Measurements from ENCODE around the gene AGXT2.
"Not testable (repeated sequence)": the region's sequence is repeated elsewhere in the genome, so short reads cannot be mapped to it uniquely, and the experiment has no call there.

AGXT2 gene

DNA sequence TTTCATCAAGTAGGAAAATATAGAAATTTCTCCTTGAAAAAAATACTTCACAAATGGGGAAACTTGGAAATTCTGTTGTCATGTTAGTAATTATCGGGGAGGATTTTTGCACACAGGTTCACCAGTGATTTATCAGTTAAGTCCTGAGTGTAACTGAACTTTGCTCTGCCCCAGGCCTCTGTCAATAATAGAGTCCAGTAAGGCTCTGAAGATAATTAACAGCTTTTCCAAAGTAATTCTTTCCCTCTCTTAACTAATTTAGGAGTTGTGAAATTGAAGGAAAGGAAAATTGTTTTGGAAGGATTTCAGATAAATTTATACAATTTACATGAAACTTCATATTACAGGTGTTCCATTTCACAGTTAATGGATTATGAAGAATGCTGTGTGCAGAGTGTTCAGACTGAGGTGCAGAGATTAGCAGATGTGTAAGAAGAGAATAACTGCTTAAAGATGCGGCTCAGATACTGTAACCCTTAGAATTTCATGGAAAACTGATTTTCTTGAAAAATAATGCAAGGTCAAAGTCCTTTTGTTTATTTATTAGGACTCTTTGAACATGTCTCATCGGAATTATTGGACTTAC is 2.9 kb upstream of the AGXT2 start:
- no peak for DNase-seq

DNA sequence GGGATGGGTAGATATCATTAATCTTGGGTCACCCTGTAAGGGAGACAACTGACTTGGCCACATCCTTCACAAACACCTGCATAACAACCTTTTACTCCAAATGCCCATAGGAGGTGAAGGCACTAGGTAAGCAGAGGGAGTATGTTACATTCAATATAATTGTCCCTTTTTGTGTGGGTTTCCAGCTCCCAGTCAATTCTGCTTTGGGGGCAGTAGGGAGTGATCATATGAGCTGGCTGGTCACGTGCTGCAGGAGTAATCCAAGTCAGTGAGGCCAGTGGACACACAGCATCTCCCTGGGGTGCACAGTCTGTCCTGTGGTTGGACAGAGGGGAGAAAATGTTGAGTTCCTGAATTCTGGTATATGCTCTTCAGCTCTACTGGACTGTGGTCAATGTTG is 1.2 kb upstream of the AGXT2 start:
- DNase-seq: no peak

DNA sequence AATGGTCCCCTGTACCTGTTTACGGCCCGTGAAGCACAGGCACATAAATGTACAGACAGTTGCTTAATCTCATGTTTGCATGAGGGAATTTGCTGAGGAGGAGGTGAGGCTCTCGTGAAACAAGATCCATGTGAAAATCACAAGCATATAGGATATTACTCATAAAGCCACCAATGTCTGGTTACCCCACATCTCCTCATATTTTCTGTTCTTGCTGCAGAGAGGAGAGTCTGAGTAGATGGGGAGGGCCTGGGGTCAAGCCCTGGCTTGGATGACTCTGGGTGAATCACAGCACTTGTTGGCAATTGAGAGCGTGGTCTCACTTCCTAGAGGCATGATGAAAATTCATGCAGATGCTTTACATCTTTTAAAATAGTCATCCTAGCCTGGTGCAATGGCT is 975 bp downstream of the AGXT2 start:
- peak; percentile 90 for DNase-seq

DNA sequence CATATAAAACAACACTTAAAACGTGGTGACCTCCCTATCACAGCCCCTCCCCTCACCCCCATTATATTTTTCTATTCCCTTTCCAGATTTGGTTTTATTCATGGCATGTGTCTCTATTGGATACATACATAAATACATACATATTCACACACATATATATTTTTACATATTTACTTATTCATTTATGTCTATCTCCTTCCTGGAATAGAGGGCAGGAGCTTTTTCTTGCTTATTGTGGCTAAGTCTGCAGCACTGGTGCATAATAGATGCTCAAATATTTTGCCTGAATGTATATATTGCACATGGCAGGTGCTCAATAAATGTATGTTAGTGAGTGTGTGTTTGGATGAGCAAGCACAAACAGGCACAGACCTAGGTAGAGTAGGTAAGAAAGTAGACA is 2.5 kb downstream of the AGXT2 start:
- no peak for DNase-seq

DNA sequence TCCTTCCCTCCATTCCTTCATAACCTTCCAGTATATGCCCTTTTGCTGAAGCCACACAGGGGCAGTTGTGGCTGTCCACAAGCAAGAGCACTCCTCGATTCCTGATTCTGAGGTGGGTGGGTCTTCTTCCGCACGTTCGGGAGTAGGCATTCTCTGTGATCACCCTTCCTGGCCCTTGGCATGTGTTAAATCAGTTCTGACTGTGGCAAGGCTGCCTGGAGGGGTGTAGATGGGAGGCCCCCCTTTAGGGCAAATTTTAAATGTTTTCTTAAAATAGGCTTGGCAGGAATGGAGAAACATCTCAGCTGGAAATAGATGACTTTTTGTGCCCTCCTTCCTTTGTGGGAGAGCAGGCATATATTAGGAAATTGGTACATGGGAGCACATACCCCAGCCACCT is 3.1 kb downstream of the AGXT2 start:
- no peak for DNase-seq

DNA sequence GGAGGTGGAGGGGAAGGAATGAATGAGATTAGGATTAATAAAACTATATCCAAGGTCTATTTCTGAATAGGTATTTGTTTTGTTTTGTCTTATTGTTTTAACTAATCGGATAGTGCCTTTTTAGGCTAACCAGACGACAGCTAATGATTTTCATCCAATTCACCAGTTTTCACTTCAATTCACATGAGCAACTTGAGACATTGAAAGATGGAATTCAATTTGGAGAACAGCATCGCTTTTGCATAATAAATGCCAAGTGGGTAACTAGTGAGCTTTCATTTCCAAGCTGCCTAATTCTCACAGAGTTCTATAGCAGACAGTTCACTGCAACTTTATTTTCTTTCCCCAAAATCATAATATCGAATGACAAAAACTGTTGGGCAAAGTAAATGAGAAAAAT is 5.0 kb downstream of the AGXT2 start:
- DNase-seq: no peak

DNA sequence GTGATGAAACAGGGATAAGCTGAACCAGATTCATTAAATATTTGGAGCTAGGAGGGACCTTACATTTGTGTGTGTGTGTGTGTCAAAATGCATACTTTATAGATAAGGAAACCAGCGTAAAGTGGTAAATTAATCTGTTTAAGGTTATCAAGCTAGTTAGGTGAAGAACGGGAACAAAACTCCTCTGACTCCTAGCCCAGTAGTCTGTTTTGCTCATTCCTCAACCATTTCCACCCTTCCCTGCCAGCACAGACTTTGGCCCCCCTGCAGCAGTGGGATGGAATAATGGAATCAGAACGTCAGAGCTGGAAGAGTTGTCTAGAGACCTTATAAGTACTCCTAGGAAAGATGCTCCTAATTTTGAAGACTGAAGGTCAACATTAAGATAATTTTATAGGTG is 6.5 kb downstream of the AGXT2 start:
- DNase-seq: peak; percentile 43

DNA sequence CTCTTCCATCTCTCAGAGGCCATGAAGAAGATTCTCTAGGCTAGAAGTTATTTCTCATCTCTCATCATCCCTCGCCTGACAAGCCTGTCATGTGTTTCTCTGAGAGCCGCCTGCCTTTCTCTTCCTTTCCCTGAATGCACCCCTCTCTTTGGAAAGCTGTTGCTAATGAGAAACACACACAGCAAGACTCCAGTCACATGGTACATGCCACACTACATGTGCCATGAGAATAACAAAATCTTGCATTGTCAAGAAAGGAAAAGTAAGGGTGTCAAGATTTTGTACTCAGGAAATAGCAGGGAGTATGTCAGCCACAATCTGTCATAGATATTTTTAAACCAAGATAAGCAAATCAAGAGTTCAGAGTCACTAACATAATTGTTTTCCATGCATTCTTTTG is 8.9 kb downstream of the AGXT2 start:
- DNase-seq: no peak

DNA sequence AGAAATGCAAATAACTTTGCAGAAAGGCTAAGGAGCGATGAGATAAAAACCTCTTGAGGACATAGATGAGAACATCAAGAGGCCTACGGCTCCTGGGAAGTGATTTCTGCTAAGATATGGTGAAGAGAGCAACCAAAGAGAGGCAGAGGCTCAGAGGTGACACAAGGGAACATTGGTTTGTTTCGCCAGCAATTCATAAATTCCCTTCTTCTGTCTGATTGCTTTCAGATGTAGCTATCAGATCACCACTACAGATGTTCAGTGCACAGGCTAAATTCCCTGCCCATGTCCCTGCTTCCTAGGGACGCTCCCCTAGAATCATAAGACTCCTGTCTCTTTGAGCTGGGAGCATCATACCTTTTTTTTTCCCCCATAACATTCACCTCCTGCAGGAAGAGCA is 11.2 kb downstream of the AGXT2 start:
- no peak for DNase-seq

DNA sequence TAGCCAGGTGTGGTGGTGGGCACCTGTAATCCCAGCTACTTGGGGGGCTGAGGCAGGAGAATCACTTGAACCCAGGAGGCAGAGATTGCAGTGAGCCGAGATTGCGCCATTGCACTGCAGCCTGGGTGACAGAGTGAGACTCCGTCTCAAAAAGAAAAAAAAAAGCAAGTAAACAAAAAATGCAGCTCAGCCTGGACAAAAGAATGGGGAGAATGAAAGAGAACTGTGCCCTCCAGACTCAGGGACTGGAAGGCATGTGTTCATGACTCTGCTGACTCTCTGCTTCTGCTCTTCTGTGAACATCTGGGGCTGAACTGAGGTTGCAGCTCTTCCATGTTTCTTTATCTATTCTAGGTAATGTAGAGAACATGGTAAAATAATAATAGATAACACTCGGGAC is 11.8 kb downstream of the AGXT2 start:
- not testable (repeated sequence) for DNase-seq

DNA sequence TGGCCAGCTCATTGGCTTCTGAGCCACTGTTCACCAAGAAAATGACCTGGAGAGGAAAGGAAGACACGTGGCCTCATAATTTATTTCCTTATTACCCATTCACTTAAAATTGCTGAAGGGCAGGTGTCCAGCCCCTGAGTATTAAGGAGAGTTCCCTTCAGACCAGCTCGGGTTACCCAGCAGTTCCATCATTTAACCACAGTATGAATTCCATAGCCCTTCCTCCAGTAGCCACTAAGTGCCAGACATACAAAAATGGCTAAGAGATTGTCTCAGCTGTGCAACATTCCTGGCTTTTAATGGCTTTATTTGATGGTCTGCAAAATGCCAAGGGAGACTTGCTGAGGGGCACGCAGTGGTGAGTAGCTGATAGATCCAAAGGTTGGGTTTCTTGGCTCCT is 12.5 kb downstream of the AGXT2 start:
- DNase-seq: no peak

DNA sequence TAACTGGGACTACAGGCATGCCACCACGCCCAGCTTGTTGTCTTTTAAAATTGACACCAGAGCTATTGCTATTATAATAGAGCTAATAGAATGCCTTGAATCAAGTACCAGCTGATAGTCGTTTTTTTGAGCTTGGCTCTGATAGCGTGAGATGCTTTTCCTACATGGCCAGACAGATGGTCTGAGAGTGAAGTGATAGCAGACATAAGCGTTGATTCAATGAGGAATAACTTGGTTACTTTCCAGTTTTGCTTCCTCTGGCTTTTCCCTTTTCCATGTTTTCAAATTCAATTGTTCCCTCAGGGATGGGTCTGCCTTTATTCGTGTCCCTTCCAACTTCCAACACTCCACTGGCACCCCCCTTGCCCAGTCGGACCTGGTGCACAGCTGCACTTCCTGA is 15.4 kb downstream of the AGXT2 start:
- DNase-seq: no peak

DNA sequence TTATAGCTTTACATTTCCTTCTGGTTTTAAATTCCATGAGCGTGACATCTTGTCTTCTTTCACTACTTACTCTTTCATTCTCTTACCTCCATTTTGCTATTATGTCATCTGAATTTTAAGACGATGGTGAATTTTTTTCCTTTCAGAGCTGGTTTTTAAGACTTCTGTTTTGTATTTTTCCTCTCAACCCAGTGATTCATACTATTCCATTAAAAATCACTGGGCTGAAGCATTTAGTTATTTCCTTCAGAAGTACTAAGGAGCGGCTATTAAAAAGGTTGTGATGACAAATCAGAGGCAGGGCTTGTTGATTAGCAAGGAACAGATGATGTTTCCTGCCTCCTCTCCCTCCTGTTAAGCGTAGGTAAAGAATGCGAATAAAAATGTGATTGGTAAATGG is 16.5 kb downstream of the AGXT2 start:
- DNase-seq: peak; percentile 24

DNA sequence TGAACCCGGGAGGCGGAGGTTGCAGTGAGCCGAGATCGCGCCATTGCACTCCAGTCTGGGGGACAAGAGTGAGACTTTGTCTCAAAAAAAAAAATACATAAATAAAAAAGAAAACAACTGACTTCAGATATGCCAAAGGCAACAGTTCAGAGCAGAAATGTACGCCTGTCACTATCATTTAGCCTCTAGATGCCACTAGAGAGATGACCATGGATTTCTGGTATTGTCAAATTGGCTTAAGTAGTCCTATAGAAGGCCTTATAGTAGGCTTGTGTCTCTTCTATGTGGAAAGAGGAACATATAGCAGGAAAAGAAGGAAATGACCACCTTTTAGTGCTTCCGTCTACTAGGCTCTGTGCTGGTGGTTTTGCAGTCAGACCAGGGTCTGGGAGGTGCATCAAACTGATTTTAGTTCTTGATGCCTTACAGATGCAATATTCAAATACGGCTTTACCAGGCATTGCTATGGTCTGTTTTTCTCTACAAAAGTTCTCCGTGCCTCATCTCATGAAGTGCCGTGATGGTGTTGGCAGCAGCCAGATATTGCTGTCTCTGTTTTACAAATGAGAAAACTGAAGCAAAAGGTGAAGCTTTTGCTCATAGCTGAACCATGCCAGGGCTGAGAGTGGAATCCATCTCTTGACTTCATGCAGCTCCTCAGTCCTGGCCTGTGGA is 17.2 kb downstream of the AGXT2 start:
- no peak for DNase-seq

DNA sequence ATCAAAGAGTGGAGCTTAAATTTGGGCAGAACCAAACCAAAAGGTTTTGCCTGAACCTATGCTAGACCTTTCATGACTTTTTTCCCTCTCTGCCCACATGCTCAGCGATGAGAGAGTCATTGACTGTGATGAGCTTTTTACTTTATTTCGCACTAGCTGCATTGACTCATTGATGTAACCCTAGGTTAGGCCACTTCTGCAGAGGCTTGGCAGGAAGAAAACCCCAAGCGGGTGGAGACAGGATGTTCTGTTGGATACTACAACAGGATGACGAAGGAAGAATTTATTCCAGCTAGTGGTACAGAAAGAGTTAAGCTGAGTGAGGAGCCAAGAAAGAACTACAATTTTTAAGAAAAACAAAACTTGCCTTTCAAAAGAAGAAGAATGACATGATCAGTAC is 18.4 kb downstream of the AGXT2 start:
- peak; percentile 77 for DNase-seq

DNA sequence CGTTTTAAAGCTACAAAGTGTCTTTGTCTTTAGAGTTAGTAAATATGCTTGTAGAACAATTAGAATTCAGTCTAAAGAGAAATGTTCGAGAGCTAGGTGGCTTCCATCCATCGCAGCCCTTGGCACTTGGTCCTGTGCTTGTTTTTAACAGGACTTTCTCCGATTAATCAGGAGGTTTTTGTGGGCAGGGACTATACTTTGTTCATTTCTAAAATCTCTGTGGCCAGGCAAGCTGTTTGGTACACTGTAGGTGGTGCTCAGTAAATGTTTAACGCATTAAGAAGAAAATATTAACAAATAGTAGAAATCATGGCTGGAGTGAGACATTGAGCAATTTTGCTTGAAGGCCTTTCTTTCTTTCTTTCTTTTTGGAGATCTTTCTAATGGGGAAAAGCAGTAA is 20.8 kb downstream of the AGXT2 start:
- no peak for DNase-seq

DNA sequence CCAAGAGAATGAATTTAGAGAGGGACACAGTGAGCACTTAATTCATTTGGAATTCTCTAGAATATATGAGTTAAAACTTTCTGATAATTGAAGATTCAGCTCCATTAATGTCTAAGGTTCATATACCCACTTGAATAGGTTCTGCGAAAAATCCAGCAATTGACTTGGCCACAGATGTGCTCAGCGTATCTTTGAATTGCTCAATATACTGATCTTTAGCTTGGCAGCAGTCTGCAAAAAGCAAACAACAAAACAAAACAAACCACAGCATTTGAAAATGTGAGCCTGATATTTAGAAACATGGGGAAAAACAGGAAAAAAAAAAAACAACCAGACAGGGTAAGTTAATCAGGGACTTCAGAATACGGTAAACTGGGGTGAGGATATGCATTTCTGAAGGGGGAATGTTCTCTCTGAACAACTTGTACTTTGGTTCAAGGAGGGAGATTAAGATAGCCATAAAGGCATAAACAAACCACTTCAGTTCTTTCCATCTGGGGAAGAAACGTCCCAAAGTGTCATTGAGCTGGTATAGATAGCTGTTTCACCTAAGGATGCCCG is 21.4 kb downstream of the AGXT2 start:
- DNase-seq: no peak

DNA sequence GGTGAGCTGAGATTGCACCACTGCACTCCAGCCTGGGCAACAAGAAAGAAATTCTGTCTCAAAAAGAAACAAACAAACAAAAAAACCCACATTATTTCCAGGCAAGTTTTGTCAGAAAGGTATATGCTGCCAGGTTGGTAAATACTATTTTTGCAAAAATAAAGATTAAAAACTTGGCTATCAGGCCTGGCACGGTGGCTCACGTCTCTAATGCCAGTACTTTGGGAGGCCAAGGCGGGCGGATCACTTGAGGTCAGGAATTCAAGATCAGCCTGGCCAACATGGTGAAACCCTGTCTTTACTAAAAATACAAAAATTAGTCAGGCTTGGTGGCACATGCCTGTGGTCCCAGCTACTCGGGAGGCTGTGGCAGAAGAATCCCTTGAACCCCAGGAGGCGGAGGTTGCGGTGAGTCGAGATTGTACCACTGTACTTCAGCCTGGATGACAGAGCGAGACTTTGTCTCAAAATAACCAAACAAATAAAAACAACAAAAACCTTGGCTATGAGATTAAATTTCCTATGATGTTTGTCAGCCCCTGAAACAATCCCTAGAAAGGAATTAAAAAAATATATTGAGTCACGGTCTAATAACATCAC is 22.7 kb downstream of the AGXT2 start:
- DNase-seq: no peak

DNA sequence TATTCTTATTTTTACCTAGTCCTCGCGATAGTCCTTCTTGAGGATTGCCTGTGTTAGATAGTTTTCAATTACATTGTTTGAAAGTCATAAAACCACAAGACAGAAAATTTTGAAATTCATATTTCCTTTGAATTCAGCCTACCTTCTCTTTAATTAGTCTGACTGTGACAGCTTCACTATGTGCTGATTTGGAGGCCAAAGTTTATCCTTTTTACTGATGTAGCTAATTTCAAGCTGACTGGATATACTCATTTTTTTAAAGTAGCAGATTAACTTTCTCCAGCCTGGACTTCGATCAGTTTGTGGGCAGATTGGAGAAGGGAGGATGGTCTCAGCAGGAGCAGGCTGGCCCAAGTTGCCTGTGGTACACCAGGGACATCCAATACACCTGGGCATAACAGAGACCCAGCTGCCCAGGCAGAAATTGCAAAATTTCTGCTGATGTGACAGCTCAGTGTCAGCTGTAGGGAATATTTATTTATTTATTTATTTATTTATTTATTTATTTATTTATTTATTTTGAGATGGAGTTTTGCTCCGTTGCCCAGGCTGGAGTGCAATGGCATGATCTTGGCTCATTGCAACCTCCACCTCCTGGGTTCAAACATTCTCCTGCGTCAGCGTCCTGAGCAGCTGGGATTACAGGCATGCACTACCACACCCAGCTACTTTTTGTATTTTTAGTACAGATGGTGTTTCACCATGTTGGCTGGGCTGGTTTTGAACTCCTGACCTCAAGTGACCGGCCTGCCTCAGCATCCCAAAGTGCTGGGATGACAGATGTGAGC is 24.2 kb downstream of the AGXT2 start:
- DNase-seq: no peak

DNA sequence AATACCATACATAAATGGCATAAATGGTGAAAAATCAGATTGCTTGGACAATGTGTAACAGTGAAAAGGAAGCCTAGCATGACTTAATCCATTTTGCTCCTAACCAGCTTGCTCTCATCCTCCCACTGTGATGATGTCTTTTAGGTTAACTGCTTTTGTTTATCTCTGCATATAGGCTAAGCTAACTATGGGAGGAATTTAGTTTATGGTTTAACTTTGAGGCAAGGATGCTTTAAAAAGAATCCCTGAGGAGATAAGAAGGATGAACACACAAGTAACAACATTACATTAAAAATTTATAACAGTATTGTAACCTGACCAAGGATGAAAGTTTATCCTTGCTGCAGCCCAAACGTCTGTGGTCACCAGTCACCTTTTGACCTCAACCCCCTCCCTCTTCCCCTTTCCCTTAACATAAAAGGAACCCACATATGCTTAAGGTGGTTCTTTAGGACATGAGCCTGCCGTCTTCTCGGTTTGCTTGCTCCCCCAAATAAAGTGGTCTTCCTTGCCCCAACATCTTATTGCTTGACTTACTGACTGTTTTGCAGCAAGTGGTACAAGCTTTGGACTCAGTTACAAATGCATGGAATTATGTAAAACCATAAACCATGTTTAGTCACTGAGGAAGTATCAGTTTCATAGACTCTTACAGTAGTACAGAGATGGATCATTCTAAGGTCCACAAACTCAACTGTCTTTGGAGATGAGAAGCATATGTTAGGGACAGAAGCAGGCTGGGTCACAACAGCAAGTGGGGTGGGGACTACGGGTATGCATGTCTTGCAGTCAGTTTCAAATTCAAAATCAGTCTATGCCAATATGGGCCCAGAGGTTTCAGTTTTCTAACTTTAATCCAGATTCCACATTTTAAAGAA is 31.3 kb downstream of the AGXT2 start:
- no peak for DNase-seq

DNA sequence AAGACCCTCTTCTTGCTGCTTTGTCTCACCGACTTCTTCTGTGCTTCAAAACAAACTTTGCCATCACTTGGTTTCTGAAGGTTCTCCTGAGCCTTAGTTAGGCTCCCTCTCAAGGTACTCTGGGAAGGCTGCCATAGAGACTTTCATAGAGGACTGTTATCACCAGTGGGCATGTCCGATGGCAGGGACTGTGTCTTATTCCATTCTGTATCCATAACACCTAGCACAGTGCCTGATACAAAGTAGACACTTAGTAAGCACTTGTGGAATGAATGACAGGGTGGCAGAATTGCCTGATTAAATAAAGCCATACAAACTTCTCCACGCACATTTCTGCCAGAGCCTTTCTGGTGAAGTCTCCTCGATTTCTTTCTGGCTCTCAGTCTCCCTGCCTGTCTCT is 32.7 kb downstream of the AGXT2 start:
- DNase-seq: no peak

DNA sequence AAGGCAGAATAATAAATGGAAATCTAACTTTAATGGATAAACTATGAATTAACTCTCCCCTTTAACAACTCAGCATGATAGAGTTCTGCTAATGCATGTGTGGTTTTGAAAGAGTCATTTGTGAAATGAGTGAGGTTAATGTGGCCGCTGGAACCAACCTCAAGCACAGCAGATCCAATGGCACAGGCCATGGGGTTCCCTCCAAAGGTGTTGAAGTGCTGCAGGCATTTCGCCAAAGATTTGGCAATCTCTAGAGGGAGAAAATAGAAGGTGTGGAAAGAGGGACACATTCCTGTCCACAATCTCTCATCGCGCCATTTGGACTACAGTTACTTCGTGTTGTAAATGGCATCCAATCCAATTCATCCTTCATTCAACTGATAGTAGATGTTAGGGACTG is 35.0 kb downstream of the AGXT2 start:
- DNase-seq: no peak

DNA sequence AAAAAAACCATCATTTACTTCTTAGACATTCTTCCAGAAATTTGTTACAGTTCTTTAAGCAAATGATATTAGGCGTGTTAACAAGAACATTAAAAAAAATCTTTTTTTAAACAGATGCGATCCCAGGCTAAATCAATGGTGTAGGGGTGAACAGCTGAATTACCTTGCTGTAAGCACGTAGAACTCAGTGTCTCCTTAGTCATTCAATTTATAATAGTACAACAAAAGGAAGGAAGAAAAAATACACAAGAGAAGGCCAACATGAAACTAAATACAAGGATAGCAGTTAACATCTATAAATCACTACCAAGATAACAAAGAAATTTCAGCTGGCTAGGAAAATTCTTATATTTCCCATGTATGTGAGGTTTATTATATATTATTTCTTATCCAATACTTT is 35.4 kb downstream of the AGXT2 start:
- no peak for DNase-seq
